GM19023 (cell line): ENCODE results near the gene PAK4.

Experiments used
- ATAC-seq: cut with Tn5 transposase; IDR thresholded peaks from one replicate; pipeline ENCODE4 v1.9.1; 2021; ENCODE audit warnings: mild to moderate bottlenecking, moderate library complexity; ENCODE audit not compliant: unreplicated experiment

PAK4 gene

GRCh38 chr19:39162441-39163043 lies 37.0 kb downstream of the PAK4 start:
- ATAC-seq: no peak

GRCh38 chr19:39163621-39164020 lies 38.0 kb downstream of the PAK4 start:
- no peak for ATAC-seq

GRCh38 chr19:39164289-39164688 lies 38.7 kb downstream of the PAK4 start:
- no peak for ATAC-seq

- no peak for ATAC-seq
Observed at GRCh38 chr19:39165857-39166256, 40.3 kb downstream of the PAK4 start.

GRCh38 chr19:39166571-39167391 lies 41.2 kb downstream of the PAK4 start:
- ATAC-seq: no peak

DNA sequence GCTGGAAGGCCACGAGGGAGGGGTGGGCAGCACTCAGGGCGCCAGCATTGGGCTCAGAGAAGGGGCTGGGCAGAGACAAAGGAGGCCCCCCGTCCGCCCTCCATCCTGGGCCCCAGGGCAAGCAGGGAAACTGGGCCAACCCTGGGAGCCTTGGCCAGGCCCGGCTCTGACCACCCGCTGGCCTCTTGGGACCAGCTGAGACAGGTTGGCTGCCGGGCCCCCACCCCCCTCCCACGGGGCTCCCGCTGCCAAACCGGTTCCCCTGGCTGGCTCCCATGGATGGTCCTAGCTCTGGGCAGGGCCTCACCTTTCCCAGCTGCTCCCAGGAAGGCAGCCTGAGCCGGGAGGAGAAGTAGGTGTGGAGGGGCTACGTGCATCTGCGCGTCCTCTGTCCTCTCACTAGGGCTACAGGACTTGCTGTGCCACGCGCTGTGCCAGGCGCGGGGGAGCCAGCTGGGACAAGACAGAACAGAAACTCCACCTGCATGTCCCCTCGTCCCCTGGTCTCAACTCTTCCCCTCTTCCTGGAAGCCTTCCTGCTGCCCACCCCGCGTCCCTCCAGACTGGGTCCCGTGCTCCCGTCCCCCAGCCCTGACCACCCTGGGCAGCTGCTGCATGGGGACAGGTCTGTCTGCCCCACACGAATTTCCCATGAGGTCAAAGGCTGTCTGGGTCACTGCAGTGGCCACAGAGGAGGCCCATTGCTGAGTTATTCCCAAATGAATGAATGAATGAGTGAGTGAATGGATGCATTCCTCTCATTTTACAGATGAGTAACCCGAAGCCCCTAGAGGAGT lies 42.1 kb downstream of the PAK4 start:
- no peak for ATAC-seq

- ATAC-seq: no peak
Observed at GRCh38 chr19:39168258-39169142, 42.9 kb downstream of the PAK4 start.

GRCh38 chr19:39169143-39169810 lies 43.7 kb downstream of the PAK4 start:
- no peak for ATAC-seq

DNA sequence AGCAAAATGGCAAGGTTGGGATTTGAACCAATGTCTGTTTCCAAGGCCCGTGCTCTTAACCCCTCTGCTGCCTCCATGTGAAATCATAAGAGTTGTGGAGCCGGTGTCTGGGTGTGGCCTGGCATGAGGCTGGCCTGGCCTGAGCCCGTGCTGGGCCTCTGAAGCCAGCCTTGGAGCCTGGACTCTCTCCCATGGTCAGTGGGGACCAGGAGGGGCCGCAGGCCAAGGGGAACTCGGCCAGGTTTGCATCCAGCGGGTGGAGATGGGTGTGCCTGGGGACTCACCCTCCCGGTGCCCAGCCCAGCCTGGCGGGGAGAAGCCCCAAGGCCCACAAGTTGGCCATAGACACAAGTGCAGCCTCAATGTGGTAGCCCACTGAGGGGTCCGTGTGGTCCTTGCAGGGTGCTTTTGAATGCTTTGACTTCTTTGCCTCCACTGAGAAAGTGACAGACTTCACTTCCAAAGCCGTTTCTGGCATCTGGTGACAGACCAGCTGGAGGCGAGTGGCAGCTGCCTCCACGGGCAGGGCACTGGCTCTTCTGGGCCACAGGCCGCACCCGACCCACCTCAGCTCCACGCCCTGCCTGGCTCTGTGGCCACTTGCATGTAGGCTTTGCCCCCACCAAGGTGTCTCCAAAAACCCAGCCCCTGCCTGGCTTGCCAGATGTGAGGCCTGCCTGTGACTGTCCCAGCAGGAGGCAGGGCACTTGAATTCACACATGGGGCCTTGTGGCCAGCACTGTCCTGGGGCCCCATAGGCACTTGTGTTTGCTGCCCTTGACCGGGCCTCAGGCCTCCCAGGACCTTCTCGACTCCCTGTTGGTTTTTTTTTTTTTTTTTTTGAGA lies 45.0 kb downstream of the PAK4 start:
- ATAC-seq: no peak

DNA sequence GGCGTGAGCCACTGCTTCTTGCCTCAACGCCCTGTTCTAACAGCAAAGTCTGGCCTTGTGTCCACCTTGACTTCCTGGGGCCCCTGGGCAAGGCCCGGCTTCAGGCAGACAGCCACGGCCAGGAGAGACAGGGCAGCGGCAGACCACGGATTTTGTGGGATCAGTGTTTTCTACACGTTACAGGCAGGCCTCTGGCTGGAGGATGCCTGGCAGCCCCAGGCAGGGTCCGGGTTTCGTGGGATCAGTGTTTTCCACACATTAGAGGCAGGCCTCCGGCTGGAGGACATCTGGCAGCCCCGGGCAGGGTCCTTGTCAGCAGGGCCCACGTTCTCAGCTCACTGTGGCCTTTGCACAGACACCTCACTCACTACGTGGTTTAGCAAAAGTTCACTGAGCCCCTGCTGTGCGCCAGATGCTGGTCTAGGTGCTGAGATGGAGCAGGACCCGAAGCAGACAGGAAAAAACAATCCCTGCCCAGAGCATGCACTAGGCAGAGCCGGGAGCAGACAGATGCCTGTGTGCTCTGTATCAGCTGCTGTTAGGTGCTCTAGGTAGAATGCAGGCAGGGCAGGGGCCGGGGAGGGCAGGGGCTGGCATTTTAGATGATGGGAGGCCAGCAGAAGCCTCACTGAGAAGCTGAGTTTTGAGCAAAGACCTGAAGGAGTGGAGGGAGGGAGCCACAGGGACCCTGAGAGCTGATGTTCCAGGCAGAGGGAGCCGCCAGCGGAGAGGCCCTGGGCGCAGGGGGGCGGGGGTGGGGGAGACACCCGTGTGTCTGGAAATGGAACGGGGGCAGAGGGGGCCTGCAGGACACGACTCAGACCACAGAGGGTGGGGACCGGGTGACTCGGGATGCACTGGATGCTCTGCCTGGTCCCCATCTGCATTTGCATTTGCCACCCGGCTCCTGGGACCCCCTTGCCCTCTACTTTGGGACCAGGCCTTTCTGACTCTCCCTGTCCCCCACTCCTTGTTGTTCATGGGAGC lies 46.2 kb downstream of the PAK4 start:
- no peak for ATAC-seq

GRCh38 chr19:39172700-39173501 lies 47.3 kb downstream of the PAK4 start:
- ATAC-seq: no peak

DNA sequence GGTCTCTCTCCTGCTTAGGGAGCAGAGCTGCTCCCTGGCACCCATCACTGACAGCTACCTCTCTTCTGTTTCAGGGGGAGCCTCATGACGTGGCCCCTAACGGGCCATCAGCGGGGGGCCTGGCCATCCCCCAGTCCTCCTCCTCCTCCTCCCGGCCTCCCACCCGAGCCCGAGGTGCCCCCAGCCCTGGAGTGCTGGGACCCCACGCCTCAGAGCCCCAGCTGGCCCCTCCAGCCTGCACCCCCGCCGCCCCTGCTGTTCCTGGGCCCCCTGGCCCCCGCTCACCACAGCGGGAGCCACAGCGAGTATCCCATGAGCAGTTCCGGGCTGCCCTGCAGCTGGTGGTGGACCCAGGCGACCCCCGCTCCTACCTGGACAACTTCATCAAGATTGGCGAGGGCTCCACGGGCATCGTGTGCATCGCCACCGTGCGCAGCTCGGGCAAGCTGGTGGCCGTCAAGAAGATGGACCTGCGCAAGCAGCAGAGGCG lies 48.0 kb downstream of the PAK4 start:
- ATAC-seq: no peak

- no peak for ATAC-seq
Observed at GRCh38 chr19:39174142-39174541, 48.6 kb downstream of the PAK4 start.

DNA sequence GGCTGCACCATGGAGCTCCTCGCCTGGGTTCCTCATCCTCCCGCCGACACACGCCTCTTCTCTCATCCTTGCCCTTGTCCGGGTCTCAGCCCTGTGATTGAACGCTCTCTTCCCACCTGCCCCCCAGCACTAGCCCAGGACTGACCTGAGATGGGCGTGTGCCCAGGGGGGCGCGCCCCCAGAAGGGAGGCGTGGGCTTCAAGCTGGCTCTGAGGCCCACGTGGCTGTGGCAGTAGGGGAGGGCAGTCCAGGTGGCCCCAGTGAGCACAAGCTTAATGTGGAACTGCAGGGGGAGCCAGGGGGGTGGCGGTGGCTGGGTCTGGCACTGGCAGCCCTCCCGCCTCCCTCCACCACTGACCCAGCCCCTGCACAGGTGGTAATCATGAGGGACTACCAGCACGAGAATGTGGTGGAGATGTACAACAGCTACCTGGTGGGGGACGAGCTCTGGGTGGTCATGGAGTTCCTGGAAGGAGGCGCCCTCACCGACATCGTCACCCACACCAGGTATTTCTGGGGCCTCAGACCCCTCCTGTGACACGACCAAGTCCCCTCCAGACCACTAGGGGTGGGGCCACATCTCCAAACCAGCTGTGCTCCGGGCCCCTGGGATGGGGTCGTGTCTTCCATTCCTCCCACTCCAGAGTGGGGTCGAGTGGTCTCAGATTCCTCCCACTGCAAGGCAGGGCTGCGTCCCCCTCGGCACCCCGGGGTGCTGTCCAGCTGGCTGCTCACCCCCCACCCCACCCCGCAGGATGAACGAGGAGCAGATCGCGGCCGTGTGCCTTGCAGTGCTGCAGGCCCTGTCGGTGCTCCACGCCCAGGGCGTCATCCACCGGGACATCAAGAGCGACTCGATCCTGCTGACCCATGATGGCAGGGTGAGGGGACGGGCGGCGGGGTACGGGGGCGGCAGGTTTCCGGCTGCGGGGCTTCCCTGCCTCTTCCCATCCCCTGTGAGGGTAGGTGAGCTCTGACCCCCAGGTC lies 49.3 kb downstream of the PAK4 start:
- no peak for ATAC-seq

GRCh38 chr19:39175564-39175963 lies 50.0 kb downstream of the PAK4 start:
- no peak for ATAC-seq

DNA sequence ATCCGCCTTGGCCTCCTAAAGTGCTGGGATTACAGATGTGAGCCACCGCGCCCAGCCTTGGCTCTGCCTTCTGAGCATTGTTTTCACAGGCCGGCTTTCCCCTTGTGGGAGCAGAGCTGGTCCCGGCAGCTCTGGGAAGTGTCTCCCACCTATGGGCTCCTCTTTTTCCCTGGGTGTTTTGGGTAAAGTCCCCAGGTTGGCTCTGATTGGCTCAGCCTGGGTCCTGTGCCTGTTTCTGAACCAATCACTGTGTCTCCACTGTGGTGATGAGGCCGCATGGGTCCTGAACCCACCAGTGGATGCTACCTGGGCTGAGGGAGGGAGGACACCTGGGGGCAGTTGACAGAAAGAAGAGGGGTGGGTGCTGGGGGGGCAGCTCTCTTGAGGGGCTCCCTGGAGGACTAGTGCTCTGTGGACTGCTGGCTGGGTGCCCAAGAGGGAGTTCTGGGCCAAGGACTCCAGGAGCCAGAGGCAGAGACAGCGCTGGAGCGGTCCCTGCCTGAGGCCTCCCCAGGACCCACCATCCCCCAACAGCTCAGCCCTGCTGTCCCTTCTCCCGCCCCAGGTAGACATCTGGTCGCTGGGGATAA lies 51.6 kb downstream of the PAK4 start:
- no peak for ATAC-seq
